T follicular helper cell (primary cell): Measurements from ENCODE around the gene NRL.

Experiments
- DNase-seq: peaks from one replicate; pipeline ENCODE4 v3.0.0-alpha.2; 2020; ENCODE audit warnings: low read depth
- total RNA-seq, 2 experiments: gene quantifications; one replicate each; lab custom pipeline; 2026; lab: John Stamatoyannopoulos, UW

The NRL gene
- 1.8 to 3.7 reads per million in 2 experiments for total RNA-seq

DNA sequence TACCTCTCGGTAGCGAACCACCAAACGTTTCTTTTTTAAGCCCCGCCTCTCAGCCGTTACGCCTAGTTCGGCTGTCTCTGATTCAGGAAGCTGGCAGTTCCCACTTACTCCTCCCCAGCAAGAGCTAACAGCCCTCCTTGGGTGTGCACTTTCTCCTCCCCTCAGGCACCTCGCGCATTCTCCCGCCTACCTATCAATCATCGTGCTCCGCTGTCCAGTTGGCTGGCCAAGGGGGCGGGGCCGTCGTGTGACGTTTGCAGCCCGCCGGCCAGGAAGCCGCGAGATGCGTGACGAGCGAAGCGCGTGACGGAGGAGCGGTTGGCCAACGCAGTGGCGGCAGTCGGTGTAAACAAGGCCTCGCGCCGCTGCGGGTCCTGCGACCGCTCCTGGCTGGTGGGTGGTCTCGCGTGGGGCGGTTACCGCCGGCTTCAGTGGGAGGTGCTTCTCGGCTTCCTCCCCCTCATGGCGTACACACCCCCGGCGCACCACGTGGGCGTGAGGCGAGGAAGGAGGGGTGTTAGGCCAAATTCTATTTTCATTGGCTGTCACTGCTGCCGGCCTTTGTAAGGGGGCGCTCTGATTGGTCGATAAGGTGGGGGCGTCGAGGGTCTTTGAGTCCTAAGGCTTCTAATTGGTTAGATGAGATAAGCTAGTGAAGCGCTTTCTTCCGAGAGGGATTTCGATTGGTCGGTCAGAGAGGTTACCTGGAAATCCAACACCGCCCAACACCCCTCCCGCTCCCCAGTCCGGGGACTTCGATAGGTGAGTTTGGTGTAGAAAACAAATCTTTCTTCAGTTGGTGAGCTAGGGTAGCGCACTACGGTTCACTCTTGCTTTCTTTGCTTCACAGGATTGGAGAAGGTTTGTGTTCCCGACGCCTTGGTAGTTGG lies at the start of gene NRL, which contains the start of gene DCAF11:
Gene NRL (minus strand): TSS at position 418 of the 890 bp plus-strand sequence. CDS start 32,101 bp downstream, outside the sequence.
Gene DCAF11 (plus strand): TSS at position 246 of the 890 bp plus-strand sequence. CDS start 818 bp downstream, outside the sequence.
- DNase-seq: peak; percentile 97

DNA sequence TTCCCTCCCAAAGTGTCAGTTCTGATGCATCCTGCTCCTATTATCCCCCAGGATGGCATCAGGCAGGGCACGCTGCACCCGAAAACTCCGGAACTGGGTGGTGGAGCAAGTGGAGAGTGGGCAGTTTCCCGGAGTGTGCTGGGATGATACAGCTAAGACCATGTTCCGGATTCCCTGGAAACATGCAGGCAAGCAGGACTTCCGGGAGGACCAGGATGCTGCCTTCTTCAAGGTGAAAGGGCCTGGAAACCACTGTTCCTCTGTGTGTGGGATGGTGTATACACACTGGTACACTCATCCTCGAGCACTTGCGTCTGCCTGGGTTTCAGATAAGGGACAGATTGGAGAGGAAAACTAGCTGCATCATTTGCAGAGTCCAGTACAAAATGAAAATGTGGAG lies 47.3 kb upstream of the NRL start:
- no peak for DNase-seq

DNA sequence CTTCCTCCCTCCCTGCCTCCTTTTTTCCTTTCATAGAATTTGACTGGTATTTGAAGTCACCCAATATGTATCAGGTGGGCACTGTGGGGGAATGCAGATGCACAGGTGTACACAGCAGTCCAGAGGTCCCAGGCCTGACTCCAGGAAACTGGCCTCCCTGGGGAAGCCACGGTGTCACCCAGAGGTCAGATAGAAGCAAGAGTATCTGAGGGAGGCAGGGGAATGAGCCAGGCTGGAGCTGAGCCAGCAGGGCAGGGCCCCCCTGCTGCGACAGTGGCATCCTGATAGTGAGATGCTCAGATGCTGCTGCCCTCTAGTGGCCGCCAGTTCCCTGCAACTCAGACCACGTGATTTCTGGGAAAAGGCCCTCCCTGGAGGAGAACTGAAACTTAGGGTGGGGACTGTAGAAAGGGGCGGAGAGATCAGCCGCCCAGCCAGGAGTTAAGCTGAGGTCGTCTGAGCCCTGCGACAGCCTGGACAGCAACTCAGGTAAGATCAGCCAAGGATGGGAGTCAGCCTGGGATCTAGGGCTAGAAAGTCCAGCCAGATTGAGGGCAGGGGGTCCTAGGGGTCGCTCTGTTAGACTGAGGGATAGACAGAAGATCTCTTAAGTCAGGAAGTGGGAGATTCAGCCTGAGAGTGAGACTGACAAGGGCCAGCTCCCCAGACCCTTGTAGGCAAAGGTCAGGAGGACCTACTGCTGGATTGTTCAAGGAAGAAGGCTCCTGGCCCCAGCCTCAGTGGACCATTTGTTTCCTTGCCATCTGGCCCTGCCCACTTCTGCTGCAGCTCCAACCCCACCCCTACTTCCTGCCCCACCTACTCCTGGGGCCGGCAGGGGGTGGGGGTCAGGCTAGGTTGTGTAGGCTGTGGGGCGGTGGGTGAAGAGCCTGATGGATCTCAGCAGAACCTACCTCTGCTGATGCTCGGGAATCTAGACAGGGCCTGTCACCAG lies 46.4 kb upstream of the NRL start, which contains the start of gene IRF9:
Gene IRF9 (plus strand): TSS at position 416 of the 955 bp plus-strand sequence. CDS start 880 bp downstream, outside the sequence.
- DNase-seq: peak; percentile 96

DNA sequence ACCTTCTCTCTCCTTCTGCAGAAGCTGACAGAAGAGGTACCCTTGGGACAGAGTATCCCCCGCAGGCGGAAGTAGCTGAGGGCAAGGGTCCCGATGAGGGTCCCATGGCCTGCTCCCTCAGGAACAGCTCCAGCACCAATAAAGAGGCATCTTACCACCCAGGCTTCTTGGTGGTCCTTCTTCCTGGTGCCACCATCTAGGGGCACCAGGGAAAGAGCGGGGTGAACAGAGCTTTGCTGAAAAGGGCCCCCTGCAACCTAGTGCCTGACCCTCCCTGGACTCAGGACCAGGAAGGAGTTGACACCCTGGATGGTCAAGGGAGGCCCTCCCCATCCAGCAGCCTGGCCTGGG lies 45.7 kb upstream of the NRL start:
- DNase-seq: no peak

DNA sequence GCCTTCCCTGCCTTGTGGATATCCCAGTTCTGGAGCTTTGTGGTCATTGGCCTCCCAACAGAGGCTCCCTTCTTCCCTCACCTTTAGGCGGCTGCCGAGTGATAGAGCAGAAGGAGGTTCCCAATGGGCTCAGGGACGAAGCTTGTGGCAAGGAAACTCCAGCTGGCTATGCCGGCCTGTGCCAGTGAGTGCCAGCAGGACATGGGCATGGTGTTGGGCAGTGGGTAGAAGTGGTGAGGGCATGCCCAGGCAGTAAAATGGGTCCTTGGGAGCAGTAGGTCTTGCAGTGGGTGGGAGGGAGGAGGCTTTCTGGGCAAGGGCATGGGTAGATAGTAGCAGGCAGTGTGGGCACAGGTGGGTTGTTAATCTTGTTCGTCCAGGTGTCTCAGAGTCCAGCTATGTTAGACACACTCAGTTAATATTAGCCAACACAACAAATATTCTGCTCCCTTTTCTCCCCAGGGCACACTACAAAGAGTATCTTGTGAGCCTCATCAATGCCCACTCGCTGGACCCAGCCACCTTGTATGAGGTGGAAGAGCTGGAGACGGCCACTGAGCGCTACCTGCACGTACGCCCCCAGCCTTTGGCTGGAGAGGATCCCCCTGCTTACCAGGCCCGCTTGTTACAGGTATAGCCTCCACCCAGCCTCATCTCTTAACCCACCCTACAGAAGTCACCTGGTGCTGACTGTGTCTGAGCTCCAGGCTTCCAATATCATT lies 45.2 kb upstream of the NRL start:
- no peak for DNase-seq

DNA sequence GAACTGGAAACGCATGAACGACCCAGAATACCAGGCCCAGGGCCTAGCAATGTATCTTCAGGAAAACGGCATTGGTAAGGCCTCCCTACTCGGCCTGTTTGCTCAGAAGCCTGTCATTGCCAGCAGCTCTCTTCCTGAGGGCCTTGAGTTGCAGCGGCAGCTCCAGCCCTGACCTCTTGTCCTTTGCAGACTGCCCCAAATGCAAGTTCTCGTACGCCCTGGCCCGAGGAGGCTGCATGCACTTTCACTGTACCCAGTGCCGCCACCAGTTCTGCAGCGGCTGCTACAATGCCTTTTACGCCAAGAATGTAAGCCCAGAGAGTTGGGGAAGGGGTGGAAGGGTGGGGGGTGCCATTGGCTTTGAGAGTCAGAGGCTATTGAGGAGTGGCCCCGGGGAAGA lies 42.6 kb upstream of the NRL start:
- DNase-seq: no peak

DNA sequence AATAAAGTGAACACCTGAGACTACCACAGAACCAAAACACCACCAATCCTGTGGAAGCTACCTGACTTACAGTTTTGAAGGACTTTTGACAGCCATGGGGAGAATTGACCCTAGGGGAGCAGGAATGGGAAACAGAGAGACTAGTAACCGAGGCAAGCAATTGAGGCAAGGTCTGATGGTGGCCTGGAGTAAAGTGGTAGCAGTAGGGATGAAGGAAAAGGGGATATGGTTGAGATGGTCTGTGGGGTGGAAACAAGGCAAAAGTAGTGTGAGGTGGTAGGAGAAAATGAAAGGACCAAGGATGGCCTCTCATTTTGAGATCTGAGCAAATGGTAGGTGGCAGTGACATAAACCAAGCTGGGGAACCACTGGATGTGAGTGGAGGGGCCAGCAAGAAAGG lies 42.1 kb upstream of the NRL start:
- no peak for DNase-seq

DNA sequence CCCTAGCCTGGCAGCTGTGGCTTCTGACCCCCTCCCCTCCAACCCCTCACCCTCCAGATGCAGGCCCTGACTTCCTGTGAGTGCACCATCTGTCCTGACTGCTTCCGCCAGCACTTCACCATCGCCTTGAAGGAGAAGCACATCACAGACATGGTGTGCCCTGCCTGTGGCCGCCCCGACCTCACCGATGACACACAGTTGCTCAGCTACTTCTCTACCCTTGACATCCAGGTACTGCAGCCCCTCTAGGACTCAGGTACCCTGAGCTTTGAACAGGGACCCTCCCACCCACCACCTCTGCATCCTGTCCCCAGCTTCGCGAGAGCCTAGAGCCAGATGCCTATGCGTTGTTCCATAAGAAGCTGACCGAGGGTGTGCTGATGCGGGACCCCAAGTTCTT lies 40.4 kb upstream of the NRL start:
- DNase-seq: no peak

DNA sequence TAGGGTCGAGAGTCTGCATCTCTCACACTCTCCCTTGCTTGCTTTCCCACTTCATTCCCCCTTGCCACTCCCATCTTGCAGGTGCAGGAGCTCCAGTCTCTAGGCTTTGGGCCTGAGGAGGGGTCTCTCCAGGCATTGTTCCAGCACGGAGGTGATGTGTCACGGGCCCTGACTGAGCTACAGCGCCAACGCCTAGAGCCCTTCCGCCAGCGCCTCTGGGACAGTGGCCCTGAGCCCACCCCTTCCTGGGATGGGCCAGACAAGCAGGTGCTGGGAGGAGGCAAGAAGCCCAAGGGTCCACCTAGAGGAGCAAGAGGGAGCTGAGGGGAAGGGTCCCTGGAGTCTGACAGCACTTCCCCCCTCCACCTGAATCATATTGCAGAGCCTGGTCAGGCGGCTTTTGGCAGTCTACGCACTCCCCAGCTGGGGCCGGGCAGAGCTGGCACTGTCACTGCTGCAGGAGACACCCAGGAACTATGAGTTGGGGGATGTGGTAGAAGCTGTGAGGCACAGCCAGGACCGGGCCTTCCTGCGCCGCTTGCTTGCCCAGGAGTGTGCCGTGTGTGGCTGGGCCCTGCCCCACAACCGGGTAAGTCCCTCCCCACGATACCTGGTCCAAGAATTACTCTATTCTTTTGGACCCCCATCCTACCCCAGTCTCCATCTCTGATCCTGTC lies 36.8 kb upstream of the NRL start:
- DNase-seq: no peak

DNA sequence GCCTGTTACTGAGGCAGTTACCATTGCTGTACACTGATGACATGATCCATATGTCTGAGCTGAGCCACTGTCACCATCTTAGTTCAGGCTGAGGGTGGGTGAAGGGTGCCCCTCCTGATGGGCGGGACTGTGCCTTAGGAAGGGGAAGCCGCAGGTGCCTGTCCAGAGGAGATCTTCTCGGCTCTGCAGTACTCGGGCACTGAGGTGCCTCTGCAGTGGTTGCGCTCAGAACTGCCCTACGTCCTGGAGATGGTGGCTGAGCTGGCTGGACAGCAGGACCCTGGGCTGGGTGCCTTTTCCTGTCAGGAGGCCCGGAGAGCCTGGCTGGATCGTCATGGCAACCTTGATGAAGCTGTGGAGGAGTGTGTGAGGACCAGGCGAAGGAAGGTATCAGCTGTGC lies 36.2 kb upstream of the NRL start:
- DNase-seq: no peak

DNA sequence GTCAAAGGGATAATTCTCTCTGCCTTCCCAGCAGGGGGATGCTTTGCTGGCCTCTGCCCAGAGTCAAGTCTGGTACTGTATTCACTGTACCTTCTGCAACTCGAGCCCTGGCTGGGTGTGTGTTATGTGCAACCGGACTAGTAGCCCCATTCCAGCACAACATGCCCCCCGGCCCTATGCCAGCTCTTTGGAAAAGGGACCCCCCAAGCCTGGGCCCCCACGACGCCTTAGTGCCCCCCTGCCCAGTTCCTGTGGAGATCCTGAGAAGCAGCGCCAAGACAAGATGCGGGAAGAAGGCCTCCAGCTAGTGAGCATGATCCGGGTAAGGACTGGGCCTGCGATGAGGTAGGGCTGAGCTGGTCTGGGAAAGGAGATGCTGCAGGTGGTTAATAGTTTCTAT lies 35.8 kb upstream of the NRL start:
- DNase-seq: no peak

DNA sequence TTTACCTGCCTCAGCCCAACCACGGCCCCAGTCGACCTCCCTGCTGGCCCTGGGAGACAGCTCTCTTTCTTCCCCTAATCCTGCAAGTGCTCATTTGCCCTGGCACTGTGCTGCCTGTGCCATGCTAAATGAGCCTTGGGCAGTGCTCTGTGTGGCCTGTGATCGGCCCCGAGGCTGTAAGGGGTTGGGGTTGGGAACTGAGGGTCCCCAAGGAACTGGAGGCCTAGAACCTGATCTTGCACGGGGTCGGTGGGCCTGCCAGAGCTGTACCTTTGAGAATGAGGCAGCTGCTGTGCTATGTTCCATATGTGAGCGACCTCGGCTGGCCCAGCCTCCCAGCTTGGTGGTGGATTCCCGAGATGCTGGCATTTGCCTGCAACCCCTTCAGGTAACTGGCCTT lies 35.3 kb upstream of the NRL start:
- no peak for DNase-seq

DNA sequence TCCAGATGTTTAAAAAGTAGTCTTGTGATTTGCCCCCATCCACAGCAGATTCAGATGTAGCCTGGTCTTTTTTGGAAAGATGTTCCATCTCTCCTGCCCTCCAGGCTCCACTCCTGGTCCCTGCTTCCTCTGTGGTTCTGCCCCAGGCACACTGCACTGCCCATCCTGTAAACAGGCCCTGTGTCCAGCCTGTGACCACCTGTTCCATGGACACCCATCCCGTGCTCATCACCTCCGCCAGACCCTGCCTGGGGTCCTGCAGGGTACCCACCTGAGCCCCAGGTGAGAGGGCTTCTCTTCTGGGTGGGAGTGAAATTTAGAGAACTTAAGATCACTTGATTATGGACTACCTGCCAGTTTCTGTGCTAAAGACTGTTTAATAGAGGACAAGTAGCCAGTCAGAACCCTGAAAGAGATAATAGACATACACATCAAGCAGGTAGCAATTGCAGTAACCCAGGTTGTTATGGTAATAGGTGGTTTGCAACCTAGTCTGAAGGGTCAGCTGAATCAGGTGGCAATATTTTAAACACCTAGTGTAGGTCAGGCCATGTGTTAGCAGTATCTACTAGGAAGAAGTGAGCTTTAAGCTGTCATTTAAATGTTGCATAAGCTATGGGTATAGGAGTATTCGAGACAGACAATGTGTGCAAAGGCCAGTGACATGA lies 34.7 kb upstream of the NRL start:
- no peak for DNase-seq

DNA sequence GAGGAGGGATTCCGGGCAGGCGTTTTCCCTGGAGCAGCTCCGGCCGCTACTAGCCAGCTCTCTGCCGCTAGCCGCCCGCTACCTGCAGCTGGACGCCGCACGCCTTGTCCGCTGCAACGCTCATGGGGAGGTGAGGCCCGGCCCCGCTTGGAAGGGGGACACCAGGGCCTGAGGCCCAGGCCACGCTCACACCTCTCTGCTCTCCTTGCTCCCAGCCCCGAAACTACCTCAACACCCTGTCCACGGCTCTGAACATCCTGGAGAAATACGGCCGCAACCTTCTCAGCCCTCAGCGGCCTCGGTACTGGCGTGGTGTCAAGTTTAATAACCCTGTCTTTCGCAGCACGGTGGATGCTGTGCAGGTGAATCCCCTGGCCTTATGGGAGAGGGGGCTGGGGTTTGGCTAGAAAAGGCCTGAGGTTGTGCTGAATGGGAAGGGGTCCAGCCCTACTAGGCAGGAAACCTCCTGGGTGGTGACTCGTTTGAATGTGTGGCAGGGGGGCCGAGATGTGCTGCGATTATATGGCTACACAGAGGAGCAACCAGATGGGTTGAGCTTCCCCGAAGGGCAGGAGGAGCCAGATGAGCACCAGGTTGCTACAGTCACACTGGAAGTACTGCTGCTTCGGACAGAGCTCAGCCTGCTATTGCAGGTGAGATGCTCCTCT lies 33.1 kb upstream of the NRL start:
- DNase-seq: no peak

DNA sequence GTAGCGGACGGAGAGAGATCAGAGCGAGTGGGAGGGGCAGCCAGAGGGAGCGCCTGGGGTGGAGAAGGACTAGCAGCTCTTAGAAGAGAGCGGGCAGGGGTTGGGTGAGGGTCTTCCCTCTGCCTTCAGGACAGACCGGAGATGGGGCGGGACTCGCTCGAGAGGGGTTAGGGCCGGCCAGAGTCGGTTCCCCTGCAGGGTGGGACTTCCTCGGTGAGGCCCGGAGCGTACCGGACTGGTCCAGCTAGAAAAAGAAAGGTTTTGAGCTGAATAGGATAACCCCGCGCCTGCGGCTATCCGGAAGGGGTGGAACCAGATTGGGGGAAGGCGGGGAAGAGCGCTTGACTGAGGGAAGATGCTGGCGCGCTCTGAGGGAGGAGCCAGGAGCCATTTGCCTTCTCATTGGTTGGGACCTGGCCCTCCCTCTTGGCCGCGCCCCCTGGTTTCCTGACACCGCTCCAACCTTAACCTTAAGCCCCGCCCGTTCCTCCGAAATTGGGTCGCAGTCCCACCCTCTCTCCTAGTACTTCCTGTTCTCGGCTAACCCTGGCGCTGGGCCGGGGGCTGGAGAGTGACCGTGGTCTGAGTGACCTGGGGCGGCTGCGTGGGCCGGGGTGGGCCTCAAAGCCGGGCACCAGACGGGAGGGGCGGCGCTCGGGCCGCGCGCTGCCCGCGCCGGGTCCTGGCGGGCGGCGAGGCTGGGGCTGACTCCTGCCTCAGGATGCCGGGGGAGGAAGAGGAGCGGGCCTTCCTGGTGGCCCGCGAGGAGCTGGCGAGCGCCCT lies 32.4 kb upstream of the NRL start, which contains the start of gene RNF31:
Gene RNF31 (plus strand): TSS at position 521 of the 783 bp plus-strand sequence. CDS start 201 bp downstream, at position 722.
- DNase-seq: peak; percentile 96

DNA sequence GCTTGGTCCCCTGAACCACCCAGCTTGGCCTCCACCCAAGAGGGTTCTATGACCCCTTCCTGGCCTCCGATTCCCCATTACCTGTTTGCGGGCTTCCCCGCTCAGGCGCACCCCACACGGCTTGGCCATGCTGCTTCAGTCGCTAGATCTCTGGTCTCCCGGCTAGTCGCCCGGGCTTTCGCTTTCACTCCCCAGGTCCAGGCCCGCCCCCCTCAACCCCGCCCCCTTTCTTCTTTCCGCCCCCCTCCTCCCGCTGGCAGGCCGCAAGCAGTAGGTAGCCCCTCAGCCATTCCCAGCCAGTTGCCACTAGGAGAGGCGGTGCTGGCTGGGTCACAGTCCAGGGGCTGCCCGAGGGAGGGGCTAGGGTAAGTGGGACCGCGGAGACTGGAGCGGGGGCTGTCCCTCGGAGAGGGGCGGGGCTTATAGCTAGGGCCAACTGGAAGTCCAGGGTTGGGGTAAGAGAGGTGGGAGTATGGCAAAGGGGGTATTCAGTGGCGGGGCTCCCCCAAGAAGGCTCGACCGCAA lies 31.8 kb upstream of the NRL start, which contains the start of gene PSME2:
Gene PSME2 (minus strand): TSS at position 158 of the 525 bp plus-strand sequence. CDS start 29 bp downstream, at position 129.
- DNase-seq: peak; percentile 65

DNA sequence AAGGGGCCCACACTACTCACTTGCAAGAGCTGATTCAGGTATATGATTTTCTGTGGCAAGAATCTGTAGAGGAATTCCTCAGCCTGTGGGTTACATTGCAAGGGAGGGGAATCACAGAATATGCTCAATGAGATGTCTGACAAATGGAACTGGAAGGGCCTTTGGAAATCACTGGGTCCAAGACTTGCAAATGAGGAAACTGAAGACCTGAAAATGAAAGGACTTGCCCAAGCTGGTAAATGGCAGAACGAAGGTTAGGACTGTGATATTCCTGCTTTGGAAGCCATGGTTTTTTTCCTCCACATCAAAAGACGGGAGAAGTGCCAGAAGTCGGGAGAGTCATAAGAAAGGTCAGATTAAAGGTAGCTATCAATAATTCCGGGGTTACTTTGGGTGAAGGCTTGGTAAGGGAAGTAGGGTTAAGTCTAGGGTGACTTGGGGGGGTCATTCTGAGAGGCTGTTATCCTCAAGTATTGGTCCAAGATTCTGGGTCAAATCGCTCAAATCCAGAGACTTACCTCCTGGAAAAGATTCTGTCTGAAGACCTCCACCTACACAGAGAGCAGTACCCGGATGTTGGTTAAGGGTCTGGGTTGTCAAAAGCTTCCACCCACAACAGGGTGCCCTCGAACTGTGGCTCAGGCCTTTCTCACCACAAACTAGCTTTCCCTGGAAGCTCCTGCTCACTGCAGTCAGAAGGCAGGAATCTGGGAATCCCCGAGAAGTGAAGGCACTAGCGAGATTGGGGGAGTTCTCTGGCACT lies 31.1 kb upstream of the NRL start:
- DNase-seq: no peak

DNA sequence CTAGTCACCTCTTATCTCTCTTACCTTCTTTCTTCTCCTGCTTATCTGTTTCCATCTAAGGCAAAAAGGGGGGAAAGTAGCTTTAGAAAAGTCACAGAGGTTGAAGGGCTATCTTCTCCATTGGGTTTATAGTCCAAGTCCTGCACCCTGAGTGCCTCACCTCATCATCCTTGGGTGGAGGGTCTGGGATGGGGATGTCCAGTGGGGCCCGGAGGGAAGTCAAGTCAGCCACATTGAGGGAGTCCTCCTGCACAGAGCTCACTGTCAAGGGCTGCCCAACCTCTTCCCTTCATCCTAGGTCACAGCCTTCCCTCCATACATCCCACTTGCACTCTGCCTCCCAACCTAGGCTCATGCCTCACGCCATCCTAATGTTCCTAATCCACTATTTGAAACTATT lies 30.5 kb upstream of the NRL start:
- DNase-seq: no peak
